ENCODE results near the gene NFIB. TPM values are rescaled to one million over a fixed set of nuclear protein-coding genes. Genes with fewer than 3 reads are reported as not detected.

Gene NFIB
- total RNA-seq, 1 donor from 2014 or later: 9.4 TPM

GRCh38 chr9:14197325-14197858 is 116.5 kb downstream of the NFIB start:
- Histone ChIP-seq H3K4me1 (ENCODE audit: insufficient read depth, low read length) (peaks cover 11% of the 10 kb centered on the region), H4K20me1 (ENCODE audit: insufficient read depth, low read length) (peaks cover under 1% of the 10 kb centered on the region), H3K27me3 (ENCODE audit: insufficient read depth, low read length) (no peaks in the 10 kb centered on the region), H3K9ac (ENCODE audit: low read length) (no peak overlapping the region), H3K4me3 (ENCODE audit: insufficient read depth, low read depth, low read length) (no peak overlapping the region), H3K9me3 (ENCODE audit: insufficient read depth, low read depth, low read length) (no peaks in the 10 kb centered on the region), H3K36me3 (ENCODE audit: insufficient read depth, low read length) (no peaks in the 10 kb centered on the region), H3K4me2 (ENCODE audit: low read length) (no peak overlapping the region), H2AFZ (ENCODE audit: low read depth, low read length) (no peak overlapping the region), H3K79me2 (ENCODE audit: insufficient read depth, low read length) (peaks cover 81% of the 10 kb centered on the region), H3K27ac (ENCODE audit: low read depth, low read length) (no peak overlapping the region)
- Mint-ChIP-seq H3K4me1 (ENCODE audit: low read depth, unreplicated experiment) (peaks cover 3% of the 10 kb centered on the region), H3K4me3 (ENCODE audit: unreplicated experiment) (no peak overlapping the region), H3K27me3 (ENCODE audit: low read depth, unreplicated experiment) (no peaks in the 10 kb centered on the region), H3K36me3 (ENCODE audit: low read depth, unreplicated experiment) (no peaks in the 10 kb centered on the region), H3K9me3 (ENCODE audit: unreplicated experiment) (no peaks in the 10 kb centered on the region), H3K27ac (ENCODE audit: unreplicated experiment) (no peak overlapping the region)
- no peak for TF ChIP-seq EZH2 (IDR thresholded peaks at IDR 0.05; ENCODE audit: insufficient read depth, low read length)
- TF ChIP-seq, protein P1, sequence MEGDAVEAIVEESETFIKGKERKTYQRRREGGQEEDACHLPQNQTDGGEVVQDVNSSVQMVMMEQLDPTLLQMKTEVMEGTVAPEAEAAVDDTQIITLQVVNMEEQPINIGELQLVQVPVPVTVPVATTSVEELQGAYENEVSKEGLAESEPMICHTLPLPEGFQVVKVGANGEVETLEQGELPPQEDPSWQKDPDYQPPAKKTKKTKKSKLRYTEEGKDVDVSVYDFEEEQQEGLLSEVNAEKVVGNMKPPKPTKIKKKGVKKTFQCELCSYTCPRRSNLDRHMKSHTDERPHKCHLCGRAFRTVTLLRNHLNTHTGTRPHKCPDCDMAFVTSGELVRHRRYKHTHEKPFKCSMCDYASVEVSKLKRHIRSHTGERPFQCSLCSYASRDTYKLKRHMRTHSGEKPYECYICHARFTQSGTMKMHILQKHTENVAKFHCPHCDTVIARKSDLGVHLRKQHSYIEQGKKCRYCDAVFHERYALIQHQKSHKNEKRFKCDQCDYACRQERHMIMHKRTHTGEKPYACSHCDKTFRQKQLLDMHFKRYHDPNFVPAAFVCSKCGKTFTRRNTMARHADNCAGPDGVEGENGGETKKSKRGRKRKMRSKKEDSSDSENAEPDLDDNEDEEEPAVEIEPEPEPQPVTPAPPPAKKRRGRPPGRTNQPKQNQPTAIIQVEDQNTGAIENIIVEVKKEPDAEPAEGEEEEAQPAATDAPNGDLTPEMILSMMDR (IDR thresholded peaks at IDR 0.05; ENCODE audit: insufficient read depth, low read depth, low read length): no peak
- FAIRE-seq: no peak
- no peak for DNase-seq (ENCODE audit: low read depth)

DNA sequence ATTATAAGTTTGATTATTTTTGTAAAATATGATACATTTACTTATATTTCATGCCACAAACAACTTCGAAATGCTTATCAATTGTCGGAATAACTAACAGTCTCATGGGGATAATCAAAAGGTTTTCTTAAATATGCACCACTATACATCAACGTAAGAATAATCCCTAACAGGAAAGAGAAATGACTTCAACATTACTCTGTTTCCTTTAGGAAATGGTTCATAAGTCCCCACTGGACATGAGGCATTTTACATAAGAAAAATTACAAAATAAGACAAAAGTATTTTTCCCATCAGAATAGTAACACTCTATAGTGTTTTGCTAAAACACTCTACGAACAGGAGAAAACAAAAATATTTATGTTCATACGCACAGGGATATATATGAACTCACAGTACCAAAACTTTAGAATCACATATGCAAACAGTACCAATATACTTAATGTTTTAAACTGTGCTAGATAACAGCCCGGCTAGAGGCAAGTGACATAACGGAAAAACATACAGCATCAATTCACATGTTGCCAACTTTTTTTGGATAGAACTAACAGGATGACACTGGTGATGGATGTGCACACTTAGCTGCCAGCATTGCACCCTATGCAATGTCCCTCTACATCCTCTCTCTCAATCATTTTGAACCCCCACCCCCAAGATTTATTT is 120.5 kb downstream of the NFIB start:
- FAIRE-seq: no peak
- H3K79me2 ChIP-seq (ENCODE audit: insufficient read depth, low read length): peaks cover 95% of the 10 kb centered on the region
- Mint-ChIP-seq H3K4me3 (ENCODE audit: unreplicated experiment) (no peak overlapping the region), H3K27ac (ENCODE audit: unreplicated experiment) (no peak overlapping the region), H3K27me3 (ENCODE audit: low read depth, unreplicated experiment) (no peaks in the 10 kb centered on the region), H3K36me3 (ENCODE audit: low read depth, unreplicated experiment) (no peaks in the 10 kb centered on the region), H3K9me3 (ENCODE audit: unreplicated experiment) (no peaks in the 10 kb centered on the region), H3K4me1 (ENCODE audit: low read depth, unreplicated experiment) (peaks cover 3% of the 10 kb centered on the region)
- H3K27ac ChIP-seq (ENCODE audit: low read depth, low read length): no peak overlapping the region
- H3K9ac ChIP-seq (ENCODE audit: low read length): no peak overlapping the region
- H3K4me3 ChIP-seq (ENCODE audit: insufficient read depth, low read depth, low read length): no peak overlapping the region
- no peaks in the 10 kb centered on the region for H3K9me3 ChIP-seq (ENCODE audit: insufficient read depth, low read depth, low read length)
- H2AFZ ChIP-seq (ENCODE audit: low read depth, low read length): no peak overlapping the region
- H3K4me2 ChIP-seq (ENCODE audit: low read length): no peak overlapping the region
- no peak for DNase-seq (ENCODE audit: low read depth)
- TF ChIP-seq, protein P1 (IDR thresholded peaks at IDR 0.05; ENCODE audit: insufficient read depth, low read depth, low read length): no peak
- TF ChIP-seq EZH2 (IDR thresholded peaks at IDR 0.05; ENCODE audit: insufficient read depth, low read length): no peak
- peaks cover 1% of the 10 kb centered on the region for H3K4me1 ChIP-seq (ENCODE audit: insufficient read depth, low read length)
- H3K36me3 ChIP-seq (ENCODE audit: insufficient read depth, low read length): no peaks in the 10 kb centered on the region
- peaks cover 3% of the 10 kb centered on the region for H4K20me1 ChIP-seq (ENCODE audit: insufficient read depth, low read length)
- no peaks in the 10 kb centered on the region for H3K27me3 ChIP-seq (ENCODE audit: insufficient read depth, low read length)

DNA sequence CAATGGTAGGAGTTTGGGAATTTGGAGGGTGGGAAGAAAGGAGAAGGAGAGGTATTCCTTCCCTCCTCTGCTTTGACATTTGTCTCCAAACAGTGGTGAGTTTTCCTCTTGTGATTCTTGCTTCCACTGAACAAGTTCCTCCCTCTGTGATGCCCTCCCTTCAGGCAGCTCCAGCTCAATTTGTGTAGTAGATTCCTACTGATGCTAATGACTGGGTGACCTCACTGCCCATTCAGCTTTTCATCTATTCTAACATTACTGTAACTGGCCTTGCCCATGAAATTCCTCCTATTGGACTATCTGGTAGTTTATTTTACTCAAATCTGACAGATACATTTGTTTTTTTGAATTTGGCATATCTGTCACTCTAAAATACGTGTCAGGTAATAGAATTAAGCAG is 121.4 kb downstream of the NFIB start:
- Histone ChIP-seq H3K36me3 (ENCODE audit: insufficient read depth, low read length) (no peaks in the 10 kb centered on the region), H3K4me3 (ENCODE audit: insufficient read depth, low read depth, low read length) (no peak overlapping the region), H3K27ac (ENCODE audit: low read depth, low read length) (no peak overlapping the region), H3K27me3 (ENCODE audit: insufficient read depth, low read length) (no peaks in the 10 kb centered on the region), H3K9ac (ENCODE audit: low read length) (no peak overlapping the region), H4K20me1 (ENCODE audit: insufficient read depth, low read length) (peaks cover 3% of the 10 kb centered on the region), H3K4me2 (ENCODE audit: low read length) (no peak overlapping the region), H3K9me3 (ENCODE audit: insufficient read depth, low read depth, low read length) (no peaks in the 10 kb centered on the region), H3K79me2 (ENCODE audit: insufficient read depth, low read length) (peaks cover 95% of the 10 kb centered on the region), H2AFZ (ENCODE audit: low read depth, low read length) (no peak overlapping the region), H3K4me1 (ENCODE audit: insufficient read depth, low read length) (no peaks in the 10 kb centered on the region)
- H3K36me3 Mint-ChIP-seq (ENCODE audit: low read depth, unreplicated experiment): no peaks in the 10 kb centered on the region
- H3K27me3 Mint-ChIP-seq (ENCODE audit: low read depth, unreplicated experiment): no peaks in the 10 kb centered on the region
- H3K4me3 Mint-ChIP-seq (ENCODE audit: unreplicated experiment): no peak overlapping the region
- H3K27ac Mint-ChIP-seq (ENCODE audit: unreplicated experiment): no peak overlapping the region
- FAIRE-seq: no peak
- no peaks in the 10 kb centered on the region for H3K9me3 Mint-ChIP-seq (ENCODE audit: unreplicated experiment)
- TF ChIP-seq, protein P1 (IDR thresholded peaks at IDR 0.05; ENCODE audit: insufficient read depth, low read depth, low read length): no peak
- no peak for TF ChIP-seq EZH2 (IDR thresholded peaks at IDR 0.05; ENCODE audit: insufficient read depth, low read length)
- DNase-seq (ENCODE audit: low read depth): no peak
- peaks cover 3% of the 10 kb centered on the region for H3K4me1 Mint-ChIP-seq (ENCODE audit: low read depth, unreplicated experiment)
